Ascending aorta (tissue), 2 donors: ENCODE measurements around the gene NPDC1. TPM values are rescaled to one million over a fixed set of nuclear protein-coding genes. Genes with fewer than 3 reads are reported as not detected.
A peak's percentile ranks its signal among the peaks of the same experiment; 100 is the strongest.

Experiments used
- DNase-seq, 2 donors: peaks; one replicate each; pipeline ENCODE4 v3.0.0-alpha.2; 2019; ENCODE audit warnings: low spot score in 2 of 2
- H3K27ac ChIP-seq, 2 donors: fragments of 200-600 bp; sonication (generic); one replicate each; pipeline ENCODE4 v1.5.1; 2016 to 2017; ENCODE audit warnings: mild to moderate bottlenecking in 1 of 2
- H3K27me3 ChIP-seq: fragments of 200-600 bp; sonication (generic); one replicate; pipeline ENCODE4 v1.5.1; 2017
- H3K36me3 ChIP-seq, 2 donors: fragments of 200-600 bp; sonication (generic); one replicate each; pipeline ENCODE4 v1.5.1; 2016
- H3K4me1 ChIP-seq, 2 donors: fragments of 200-600 bp; sonication (generic); one replicate each; pipeline ENCODE4 v1.5.1; 2016 to 2017; ENCODE audit warnings: mild to moderate bottlenecking in 1 of 2
- H3K4me3 ChIP-seq, 2 donors: fragments of 200-600 bp; sonication (generic); one replicate each; pipeline ENCODE4 v1.5.1; 2016 to 2017; ENCODE audit warnings: mild to moderate bottlenecking in 1 of 2
- H3K9me3 ChIP-seq, 2 donors: fragments of 200-600 bp; sonication (generic); one replicate each; pipeline ENCODE4 v1.5.1; 2016
- CTCF ChIP-seq, 3 experiments: fragments of 200-600 bp in 2 of 3; fragments of 450-650 bp in 1 of 3; sonication (generic) in 2 of 3; IDR thresholded peaks; one replicate each; pipeline ENCODE4 v1.5.1; 2016 to 2019; ENCODE audit warnings: antibody characterized with exemption in 3 of 3, mild to moderate bottlenecking in 1 of 3, moderate library complexity in 1 of 3
- intact Hi-C: fragments of 100-400 bp; cut with DNase I; formaldehyde crosslinking; loops from one replicate; pipeline ENCODE4 v1.15.1; 2023
- total RNA-seq: library from RNA; depleted of rRNA; stranded (reverse); fragments of >200 nt; gene quantifications from one replicate; pipeline ENCODE4 v1.1.0, GENCODE V29; 2016

The NPDC1 gene
- total RNA-seq, 1 donor from 2014 or later, result 579 TPM

GRCh38 chr9:137037483-137037882 is 8.5 kb downstream of the NPDC1 start:
- Histone ChIP-seq H3K4me3 (no peak overlapping the region), H3K9me3 (no peaks in the 10 kb centered on the region), H3K4me1 (peaks cover 0 to 7% of the 10 kb centered on the region in 2 donors), H3K36me3 (peaks cover 18 to 27% of the 10 kb centered on the region in 2 donors), H3K27ac (no peak overlapping the region), H3K27me3 (no peaks in the 10 kb centered on the region)
- DNase-seq, result no peak
- TF ChIP-seq CTCF (IDR thresholded peaks at IDR 0.05), result no peak
- intact Hi-C loops, result no loop called here

- peaks cover 18 to 27% of the 10 kb centered on the region in 2 donors for H3K36me3 ChIP-seq
- H3K27me3 ChIP-seq, result no peaks in the 10 kb centered on the region
- H3K4me3 ChIP-seq, result no peak overlapping the region
- intact Hi-C loops, result no loop called here
- H3K4me1 ChIP-seq, result peaks cover 0 to 7% of the 10 kb centered on the region in 2 donors
- no peaks in the 10 kb centered on the region for H3K9me3 ChIP-seq
- no peak overlapping the region for H3K27ac ChIP-seq
- no peak for DNase-seq
- TF ChIP-seq CTCF (IDR thresholded peaks at IDR 0.05), result no peak
These were observed 8.9 kb downstream of the NPDC1 start for GRCh38 chr9:137037035-137037434.

- TF ChIP-seq CTCF (IDR thresholded peaks at IDR 0.05), result no peak
- Histone ChIP-seq H3K36me3 (peaks cover 18 to 24% of the 10 kb centered on the region in 2 donors), H3K27me3 (no peaks in the 10 kb centered on the region), H3K4me3 (no peak overlapping the region), H3K27ac (no peak overlapping the region), H3K4me1 (peaks cover 0 to 7% of the 10 kb centered on the region in 2 donors), H3K9me3 (no peaks in the 10 kb centered on the region)
- intact Hi-C loops, result loop anchor here (1.0 kb wide), 1 partner anchor 249 kb away; no protein-coding TSS in a partner anchor
- DNase-seq, result no peak
These were observed 10.0 kb downstream of the NPDC1 start for GRCh38 chr9:137035937-137036336.

GRCh38 chr9:137035507-137035834 is 10.5 kb downstream of the NPDC1 start:
- Histone ChIP-seq H3K4me1 (peaks cover 0 to 7% of the 10 kb centered on the region in 2 donors), H3K9me3 (no peaks in the 10 kb centered on the region), H3K27me3 (no peaks in the 10 kb centered on the region), H3K4me3 (no peak overlapping the region), H3K36me3 (peaks cover 15 to 19% of the 10 kb centered on the region in 2 donors), H3K27ac (no peak overlapping the region)
- DNase-seq, result no peak
- intact Hi-C loops, result loop anchor here (1.0 kb wide), 1 partner anchor 248 kb away; no protein-coding TSS in a partner anchor
- TF ChIP-seq CTCF (IDR thresholded peaks at IDR 0.05), result peak in 1 of 3 experiments; percentile 4

- intact Hi-C loops, result loop anchor here (1.0 kb wide), 1 partner anchor 248 kb away; no protein-coding TSS in a partner anchor
- no peaks in the 10 kb centered on the region for H3K9me3 ChIP-seq
- H3K36me3 ChIP-seq, result peaks cover 10 to 13% of the 10 kb centered on the region in 2 donors
- H3K4me3 ChIP-seq, result no peak overlapping the region
- DNase-seq, result peak in 1 of 2 donors; percentile 84
- peak; percentile 82 to 94 (median 91) for TF ChIP-seq CTCF (IDR thresholded peaks at IDR 0.05)
- H3K4me1 ChIP-seq, result peaks cover 0 to 7% of the 10 kb centered on the region in 2 donors
- H3K27ac ChIP-seq, result no peak overlapping the region
- no peaks in the 10 kb centered on the region for H3K27me3 ChIP-seq
These were observed 11.1 kb downstream of the NPDC1 start for GRCh38 chr9:137034709-137035506.
